Measurements from ENCODE around the gene NRG3.

NRG3 gene

GRCh38 chr10:83017076-83017867 lies 1142.3 kb downstream of the NRG3 start:
- TF ChIP-seq JUND (IDR thresholded peaks at IDR 0.05; ENCODE audit: low read depth): no peak
- DNase-seq (ENCODE audit: low read depth in 1 of 2, low spot score in 1 of 2): no peak
- in situ Hi-C loops (cut with HindIII; ENCODE audit: low pct_unique_long_range_greater_than_20kb, low sequenced_read_pairs): no loop called here

- DNase-seq (ENCODE audit: low read depth in 1 of 2, low spot score in 1 of 2): peak in 1 of 2 experiments; percentile 13
- in situ Hi-C loops (cut with HindIII; ENCODE audit: low pct_unique_long_range_greater_than_20kb, low sequenced_read_pairs): no loop called here
- TF ChIP-seq JUND (IDR thresholded peaks at IDR 0.05; ENCODE audit: low read depth): no peak
These were observed 1148.7 kb downstream of the NRG3 start for GRCh38 chr10:83023662-83024061.

Data from T47D (cell line).